Inflammatory macrophage treated with lipopolysaccharide for 1 hour (primary cell): ENCODE data around the gene PLEKHG7.
"Not testable (repeated sequence)": the region's sequence is repeated elsewhere in the genome, so short reads cannot be mapped to it uniquely, and the experiment has no call there.

Experiments used
- DNase-seq, 2 donors: peaks; one replicate each; pipeline ENCODE4 v3.0.0-alpha.2; 2020 to 2022

PLEKHG7 gene

DNA sequence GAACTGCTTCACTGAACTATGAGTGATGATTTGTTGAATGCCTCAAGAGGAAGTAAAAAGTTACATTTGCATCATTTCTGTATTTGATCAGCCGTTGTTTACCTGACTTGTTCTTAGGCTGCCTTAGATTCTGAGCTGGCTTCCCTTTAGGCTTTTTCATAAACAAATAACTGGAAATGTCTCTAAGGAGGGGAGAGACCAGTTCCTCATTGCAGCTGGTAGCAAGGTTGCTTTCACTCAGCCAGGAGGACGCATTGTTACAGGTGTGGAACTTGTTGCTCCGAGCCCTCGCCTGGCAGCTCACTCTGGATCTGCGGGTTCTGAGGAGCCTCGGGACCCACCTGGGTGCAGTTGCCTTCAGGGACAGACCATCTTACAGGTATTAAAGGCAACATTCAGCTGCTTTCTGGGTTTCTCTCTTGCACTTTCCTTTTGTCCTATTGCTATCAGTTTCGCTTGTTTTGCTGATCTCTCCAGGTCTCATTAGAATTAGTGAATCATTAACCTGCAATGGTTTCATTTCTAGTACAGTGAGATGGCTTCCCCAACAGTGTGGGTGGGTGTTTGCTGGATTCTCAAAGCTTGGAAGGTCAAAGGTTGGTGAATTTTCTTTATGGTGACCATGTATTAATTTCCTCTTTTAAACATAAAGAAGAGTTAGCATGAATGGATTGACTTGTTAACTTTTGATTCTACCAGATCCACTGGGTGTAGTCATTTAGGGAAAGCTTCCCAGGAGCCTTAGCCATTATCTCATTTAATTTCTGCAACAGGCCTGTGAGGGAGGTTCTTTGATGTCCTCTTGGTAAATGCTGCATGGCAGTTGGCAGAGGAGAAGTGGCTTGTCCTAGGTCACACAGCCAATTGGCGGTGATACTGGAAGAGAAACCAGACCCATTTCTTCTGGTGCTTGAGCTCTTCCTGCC is at the start of gene PLEKHG7:
PLEKHG7 (plus strand) TSS at position 236 of the 926 bp plus-strand sequence. CDS start 3,643 bp downstream, outside the sequence.
- no peak for DNase-seq

DNA sequence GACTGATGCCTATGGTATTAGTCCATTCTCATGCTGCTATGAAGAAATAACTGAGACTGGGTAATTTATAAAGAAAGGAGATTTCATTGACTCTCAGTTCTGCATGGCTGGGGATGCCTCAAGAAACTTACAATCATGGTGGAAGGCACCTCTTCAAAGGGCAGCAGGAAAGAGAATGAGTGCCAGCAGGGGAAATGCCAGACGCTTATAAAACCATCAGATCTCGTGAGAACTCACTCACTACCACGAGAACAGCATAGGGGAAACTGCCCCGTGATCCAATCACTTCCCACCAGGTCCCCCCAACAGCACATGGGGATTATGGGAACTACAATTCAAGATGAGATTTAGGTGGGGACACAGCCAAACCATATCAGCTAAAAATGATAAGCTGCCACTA is 48.5 kb upstream of the PLEKHG7 start:
- not testable (repeated sequence) for DNase-seq

- DNase-seq, result no peak
Measured at GRCh38 chr12:92654929-92655328, 47.9 kb upstream of the PLEKHG7 start.

- DNase-seq, result no peak
Measured at GRCh38 chr12:92656911-92657310, 45.9 kb upstream of the PLEKHG7 start.

DNA sequence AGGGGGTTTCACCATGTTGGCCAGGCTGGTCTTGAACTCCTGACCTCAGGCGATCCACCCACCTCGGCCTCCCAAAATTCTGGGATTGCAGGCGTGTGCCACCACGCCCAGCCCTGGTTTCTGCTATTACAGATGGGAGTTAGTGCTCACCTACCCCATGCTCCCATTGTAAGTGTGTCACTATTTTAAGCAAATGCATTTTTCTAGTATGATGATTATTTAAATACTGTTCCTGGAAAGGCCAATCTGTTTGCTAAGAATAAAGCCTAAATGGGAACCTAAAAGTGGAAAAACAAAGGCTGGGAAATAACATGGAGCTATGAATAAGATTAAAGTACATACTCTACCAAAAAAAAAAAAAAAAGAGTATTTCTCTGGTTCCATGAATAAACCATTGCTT is 45.0 kb upstream of the PLEKHG7 start:
- DNase-seq, result no peak

- DNase-seq, result no peak
Measured at GRCh38 chr12:92658611-92659010, 44.2 kb upstream of the PLEKHG7 start.

GRCh38 chr12:92661269-92661668 is 41.5 kb upstream of the PLEKHG7 start:
- no peak for DNase-seq

GRCh38 chr12:92665496-92665895 is 37.3 kb upstream of the PLEKHG7 start:
- DNase-seq, result no peak

- DNase-seq, result no peak
Measured at GRCh38 chr12:92668739-92669138, 34.0 kb upstream of the PLEKHG7 start.

- not testable (repeated sequence) for DNase-seq
Measured at GRCh38 chr12:92671524-92671923, 31.3 kb upstream of the PLEKHG7 start.

GRCh38 chr12:92673756-92674155 is 29.0 kb upstream of the PLEKHG7 start:
- DNase-seq, result no peak

DNA sequence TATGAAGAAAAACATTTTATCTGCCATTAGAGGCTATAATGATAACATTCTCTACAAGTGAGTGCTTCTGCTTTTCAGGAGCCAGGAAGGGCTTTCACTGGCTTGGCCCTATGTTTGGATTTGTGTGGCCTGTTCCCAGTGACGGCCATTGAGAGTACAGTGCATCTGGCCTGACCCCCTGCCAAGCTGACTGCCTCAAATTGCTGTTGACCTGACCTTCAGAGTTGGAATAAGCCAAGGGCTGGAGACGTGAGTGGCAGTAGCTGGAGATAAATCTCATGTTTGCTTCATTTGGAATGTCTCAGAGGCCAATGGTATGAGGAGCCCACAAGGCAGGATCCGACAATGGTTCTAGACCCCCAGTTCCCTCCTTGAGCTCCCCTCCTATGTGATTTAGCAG is 28.3 kb upstream of the PLEKHG7 start:
- no peak for DNase-seq

- DNase-seq, result no peak
Measured at GRCh38 chr12:92675092-92675865, 27.5 kb upstream of the PLEKHG7 start.

- no peak for DNase-seq
Measured at GRCh38 chr12:92676710-92677109, 26.1 kb upstream of the PLEKHG7 start.

DNA sequence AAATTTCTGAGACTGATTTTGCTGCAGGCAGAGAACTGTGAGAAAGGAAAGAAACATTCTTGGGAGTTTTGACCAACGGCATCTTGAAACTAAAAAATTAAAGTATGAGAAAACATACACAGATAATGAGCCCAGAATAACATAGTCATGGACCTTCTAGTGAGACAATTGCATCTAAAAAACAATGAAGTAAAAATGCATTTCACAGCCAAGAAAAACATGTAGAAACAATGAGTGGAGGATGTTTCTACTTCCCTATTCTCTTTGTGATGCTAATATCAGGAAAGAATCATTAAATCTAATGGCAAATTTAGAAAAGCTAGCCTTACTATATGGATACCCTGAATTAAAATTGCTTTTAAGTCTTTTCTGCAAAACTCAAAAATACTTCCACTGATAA is 12.2 kb upstream of the PLEKHG7 start:
- DNase-seq, result no peak

- no peak for DNase-seq
Measured at GRCh38 chr12:92695056-92695455, 7.7 kb upstream of the PLEKHG7 start.

DNA sequence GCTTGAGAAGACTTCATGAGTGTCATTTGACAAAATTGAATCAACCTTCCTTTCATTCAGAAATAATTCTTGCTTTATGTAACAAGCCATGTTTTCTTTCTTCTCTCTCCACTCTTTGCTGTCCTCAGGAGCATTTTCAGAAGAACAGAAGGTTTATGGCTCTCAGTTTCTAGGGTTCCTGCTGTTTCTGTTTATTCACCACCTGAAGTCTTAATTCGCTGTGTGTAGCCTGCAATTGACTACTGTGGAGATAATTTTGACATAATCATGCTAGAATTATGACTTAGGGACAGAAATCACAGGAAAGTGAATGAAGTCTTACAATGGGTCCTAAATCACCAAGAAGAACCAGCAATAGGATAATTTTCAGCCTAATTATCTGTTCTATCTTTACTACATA is 7.2 kb upstream of the PLEKHG7 start:
- DNase-seq, result no peak

DNA sequence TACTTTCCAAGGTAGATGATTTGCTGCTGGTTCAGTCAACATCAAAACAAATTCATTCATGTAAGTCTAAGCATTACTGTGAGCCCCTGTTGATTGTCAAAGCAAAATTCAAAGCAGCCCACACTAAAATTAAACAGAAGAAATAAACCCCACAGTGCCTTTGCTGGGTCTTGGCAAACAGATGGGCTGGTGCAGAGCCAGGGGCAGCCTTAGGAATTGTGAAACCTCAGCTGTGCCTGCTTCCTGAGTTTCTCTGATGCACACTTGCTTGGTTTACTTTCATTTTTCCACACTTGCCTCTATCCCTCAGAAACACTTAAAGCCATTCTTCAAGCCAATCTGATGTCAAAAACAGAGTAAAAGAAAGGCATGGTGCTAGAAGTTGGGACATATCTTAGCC is 6.6 kb upstream of the PLEKHG7 start:
- no peak for DNase-seq

- no peak for DNase-seq
Measured at GRCh38 chr12:92698474-92698873, 4.3 kb upstream of the PLEKHG7 start.

- no peak for DNase-seq
Measured at GRCh38 chr12:92701441-92701840, 1.3 kb upstream of the PLEKHG7 start.

DNA sequence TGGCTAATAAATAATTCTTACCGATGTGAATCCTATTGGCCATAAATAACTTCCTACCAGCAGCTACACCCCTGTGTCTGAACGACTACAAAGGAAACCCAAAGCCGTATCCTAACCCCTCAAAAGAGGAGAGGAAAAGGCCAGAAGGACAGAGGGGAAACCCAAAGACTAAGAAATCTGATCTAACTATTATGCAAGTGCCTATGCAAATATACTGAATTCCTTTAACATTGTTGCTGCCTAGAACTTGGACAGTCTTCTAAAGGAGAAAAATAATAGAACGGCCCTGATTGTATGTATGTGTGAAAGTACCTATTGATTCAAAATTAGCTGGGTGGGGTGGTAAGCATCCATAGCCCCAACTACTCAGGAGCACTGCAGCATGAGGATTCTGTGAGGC is 997 bp downstream of the PLEKHG7 start:
- no peak for DNase-seq

GRCh38 chr12:92706594-92706993 is 3.8 kb downstream of the PLEKHG7 start:
- DNase-seq, result no peak

- no peak for DNase-seq
Measured at GRCh38 chr12:92707926-92708325, 5.1 kb downstream of the PLEKHG7 start.

DNA sequence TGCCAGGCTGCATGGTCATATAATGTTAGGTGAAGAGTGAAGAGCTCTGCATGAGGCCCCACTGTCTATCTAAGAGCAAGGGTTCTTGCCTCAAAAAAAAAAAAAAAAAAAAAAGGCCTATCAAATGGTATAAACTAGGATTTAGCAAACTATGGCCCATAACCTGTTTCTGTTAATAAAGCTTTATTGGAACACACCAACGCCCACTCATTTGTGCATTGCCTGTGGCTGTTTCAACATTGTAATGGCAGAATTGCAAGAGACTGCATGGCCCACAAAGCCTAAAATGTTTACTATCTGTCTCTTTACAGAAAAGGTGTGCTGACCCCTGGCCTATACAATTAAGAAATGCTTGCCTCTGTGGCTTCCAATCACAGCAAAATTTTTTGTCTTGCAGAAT is 12.8 kb downstream of the PLEKHG7 start:
- DNase-seq, result no peak
